RWPE2 (cell line): ENCODE results near the gene DOCK3.
"Not testable (repeated sequence)": the region's sequence is repeated elsewhere in the genome, so short reads cannot be mapped to it uniquely, and the experiment has no call there.

Source experiments
- ATAC-seq: fragments of 200-7000 bp; cut with Tn5 transposase; 3 replicates; pipeline ENCODE4 v1.9.1; 2021; ENCODE audit warnings: low read depth
- DNase-seq: peaks from one replicate; pipeline ENCODE4 v3.0.0-alpha.2; 2020; ENCODE audit warnings: low spot score
- H3K27ac ChIP-seq: fragments of 450-650 bp; 2 replicates; pipeline ENCODE4 v1.5.1; 2017; ENCODE audit warnings: mild to moderate bottlenecking; ENCODE audit not compliant: poor library complexity, severe bottlenecking
- H3K27me3 ChIP-seq: fragments of 250-450 bp; sonication (Bioruptor Pico); 2 replicates; pipeline ENCODE4 v1.5.1; 2021; ENCODE audit warnings: mild to moderate bottlenecking, moderate library complexity; ENCODE audit not compliant: insufficient read depth, poor library complexity, severe bottlenecking
- H3K36me3 ChIP-seq: fragments of 250-450 bp; sonication (Bioruptor Pico); 2 replicates; pipeline ENCODE4 v1.5.1; 2020; ENCODE audit warnings: low read depth, mild to moderate bottlenecking, moderate library complexity
- H3K4me1 ChIP-seq: fragments of 250-450 bp; sonication (Bioruptor Pico); 2 replicates; pipeline ENCODE4 v1.5.1; 2021; ENCODE audit warnings: mild to moderate bottlenecking, moderate library complexity; ENCODE audit not compliant: insufficient read depth, poor library complexity, severe bottlenecking
- H3K4me3 ChIP-seq: fragments of 250-450 bp; sonication (Bioruptor Pico); 2 replicates; pipeline ENCODE4 v1.5.1; 2021; ENCODE audit warnings: mild to moderate bottlenecking, moderate library complexity; ENCODE audit not compliant: severe bottlenecking
- H3K9me3 ChIP-seq: fragments of 250-450 bp; sonication (Bioruptor Pico); 2 replicates; pipeline ENCODE4 v1.5.1; 2021; ENCODE audit warnings: mild to moderate bottlenecking, moderate library complexity; ENCODE audit not compliant: severe bottlenecking
- CTCF ChIP-seq: fragments of 450-650 bp; IDR thresholded peaks from one replicate; pipeline ENCODE4 v1.5.1; 2017; ENCODE audit warnings: mild to moderate bottlenecking, moderate library complexity; ENCODE audit not compliant: poor library complexity, severe bottlenecking

Gene DOCK3

GRCh38 chr3:51361746-51362145 is 687.0 kb downstream of the DOCK3 start:
- no peaks in the 10 kb centered on the region for H3K36me3 ChIP-seq
- TF ChIP-seq CTCF = no peak
- no peaks in the 10 kb centered on the region for H3K9me3 ChIP-seq
- DNase-seq = no peak
- no peak overlapping the region for H3K27ac ChIP-seq
- H3K4me1 ChIP-seq = no peaks in the 10 kb centered on the region
- H3K27me3 ChIP-seq = no peaks in the 10 kb centered on the region
- H3K4me3 ChIP-seq = no peak overlapping the region
- ATAC-seq = no peak

GRCh38 chr3:51362476-51362875 is 687.7 kb downstream of the DOCK3 start:
- DNase-seq = no peak
- no peak for TF ChIP-seq CTCF

GRCh38 chr3:51368276-51368675 is 693.5 kb downstream of the DOCK3 start:
- ATAC-seq, H3K4me3 ChIP-seq, H3K4me1 ChIP-seq, H3K27ac ChIP-seq, H3K36me3 ChIP-seq, H3K27me3 ChIP-seq, H3K9me3 ChIP-seq: not testable (repeated sequence)
- DNase-seq = peak; percentile 15

More at GRCh38 chr3:51362476-51362875, 687.7 kb downstream of the DOCK3 start:
- H3K36me3 ChIP-seq = no peaks in the 10 kb centered on the region
- no peak for ATAC-seq
- H3K27ac ChIP-seq = no peak overlapping the region
- no peaks in the 10 kb centered on the region for H3K27me3 ChIP-seq
- H3K4me3 ChIP-seq = no peak overlapping the region
- no peaks in the 10 kb centered on the region for H3K4me1 ChIP-seq
- no peaks in the 10 kb centered on the region for H3K9me3 ChIP-seq

- ATAC-seq (peak; percentile 66), DNase-seq (peak; percentile 18)
- Histone ChIP-seq H3K27me3 (no peaks in the 10 kb centered on the region), H3K27ac (no peak overlapping the region), H3K4me3 (no peak overlapping the region), H3K36me3 (no peaks in the 10 kb centered on the region), H3K9me3 (no peaks in the 10 kb centered on the region), H3K4me1 (no peaks in the 10 kb centered on the region)
- TF ChIP-seq CTCF = peak; percentile 80
Measured at GRCh38 chr3:51371943-51372557, 697.3 kb downstream of the DOCK3 start.

GRCh38 chr3:51373658-51374421 is 699.1 kb downstream of the DOCK3 start:
- H3K27ac ChIP-seq = no peak overlapping the region
- no peaks in the 10 kb centered on the region for H3K27me3 ChIP-seq
- peak; percentile 32 for DNase-seq
- H3K4me3 ChIP-seq = no peak overlapping the region
- no peaks in the 10 kb centered on the region for H3K36me3 ChIP-seq
- ATAC-seq = no peak
- H3K9me3 ChIP-seq = no peaks in the 10 kb centered on the region
- no peak for TF ChIP-seq CTCF
- no peaks in the 10 kb centered on the region for H3K4me1 ChIP-seq
